Mesenteric fat pad (tissue), 1 donor: ENCODE data around the gene FEN1. TPM values are rescaled to one million over a fixed set of nuclear protein-coding genes. Genes with fewer than 3 reads are reported as not detected.

Source experiments
- DNase-seq: peaks from one replicate; pipeline ENCODE4 v3.0.0-alpha.2; 2020; ENCODE audit warnings: low spot score
- total RNA-seq: library from RNA; stranded (reverse); fragmentation: NEBNext Ultra II Directional; extraction: Animal tissue kit (Norgen Biotek cat#: 25700); gene quantifications from one replicate; pipeline ENCODE4 v1.2.1, GENCODE V29; 2021
- donor health status: DM: yes; HTN: yes; CAD: no.

FEN1 gene
- total RNA-seq, 1 donor from 2014 or later = 8.0 TPM

DNA sequence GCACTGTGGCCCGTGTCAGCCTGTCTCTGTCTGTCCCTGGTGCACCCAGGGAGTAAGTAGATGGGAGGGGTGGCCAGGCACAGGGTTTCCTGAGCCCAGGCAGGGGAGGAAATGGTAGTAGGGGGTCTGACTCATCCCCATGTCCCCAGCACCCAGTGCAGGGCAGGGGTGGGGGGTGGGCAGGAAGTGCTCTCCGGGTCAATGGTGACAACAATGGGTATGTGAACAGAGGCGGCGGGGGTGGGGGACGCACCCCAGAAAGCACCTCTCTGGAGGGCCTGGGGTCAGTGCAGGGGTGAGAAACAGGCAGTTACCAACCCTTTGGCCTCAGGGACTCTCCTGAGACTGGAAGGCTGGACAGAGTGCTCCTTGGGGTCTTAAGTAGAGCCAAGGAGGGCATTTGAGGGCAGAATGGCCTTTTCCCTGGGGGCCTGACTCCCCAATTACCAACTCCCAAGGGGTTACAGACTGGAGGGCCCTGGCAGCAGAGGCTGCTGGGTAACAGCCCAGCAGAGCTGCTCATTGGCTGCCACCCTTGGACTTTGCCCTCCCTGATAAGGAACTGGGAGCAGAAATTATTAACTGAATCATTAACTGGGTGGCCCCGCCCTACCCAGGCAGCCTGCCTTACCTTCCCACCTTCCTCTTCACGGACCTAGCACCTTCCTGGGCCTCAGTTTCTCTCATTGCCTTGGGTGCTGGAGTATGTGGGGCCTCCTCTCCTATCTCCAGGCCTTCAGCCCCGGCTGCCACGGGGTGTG is 36.1 kb upstream of the FEN1 start:
- no peak for DNase-seq

DNA sequence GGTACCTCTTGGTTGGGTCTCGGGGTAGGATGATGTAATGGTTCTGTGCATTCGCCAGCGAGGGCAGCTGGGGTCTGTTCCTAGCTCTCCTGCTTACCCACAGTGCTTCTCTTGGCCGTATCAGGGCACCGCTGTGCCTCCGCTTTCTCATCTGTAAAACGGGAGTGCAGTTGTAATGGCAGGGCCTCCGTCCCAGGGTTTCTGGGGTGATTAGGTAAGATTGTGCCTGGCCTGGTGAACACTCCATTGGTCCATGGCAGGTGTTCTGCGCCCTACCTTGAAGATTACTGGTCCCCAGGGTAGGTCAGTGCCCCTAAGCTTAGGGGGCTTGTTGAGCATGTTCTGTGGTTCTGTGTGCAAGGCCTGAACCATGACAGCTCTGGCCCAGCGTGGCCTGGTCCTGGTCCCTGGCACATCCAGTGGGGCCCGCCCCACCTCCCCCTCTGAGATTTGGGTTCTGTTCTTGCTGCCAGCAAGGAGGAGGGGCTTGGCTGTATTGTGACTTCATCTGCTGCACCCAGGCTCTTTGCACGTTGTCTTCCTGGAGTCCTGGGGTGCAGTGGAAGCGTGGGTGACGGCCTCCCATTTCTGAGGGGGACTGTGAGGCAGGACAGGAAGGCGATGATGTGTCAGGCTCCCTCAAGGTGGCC is 35.4 kb upstream of the FEN1 start:
- DNase-seq = no peak

DNA sequence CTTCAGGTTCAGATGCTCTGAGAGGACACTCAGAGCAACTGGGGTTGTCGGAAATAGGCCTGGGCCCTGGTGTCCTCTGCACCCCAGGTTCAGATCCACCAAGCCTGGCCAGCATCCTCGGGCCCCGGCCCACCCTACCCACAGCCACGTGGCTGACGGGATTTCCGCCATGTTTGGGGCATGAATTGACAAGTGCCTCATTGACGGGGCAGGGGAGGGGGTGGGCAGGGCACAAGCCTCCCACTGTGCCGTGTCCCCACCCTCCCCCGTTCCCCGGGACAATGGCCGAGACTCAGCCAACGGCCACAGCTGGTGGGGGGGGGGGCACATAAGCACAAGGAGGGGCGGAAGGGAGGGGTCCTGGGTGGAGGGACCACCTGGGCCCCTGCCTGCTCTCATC is 31.8 kb upstream of the FEN1 start:
- DNase-seq = no peak

DNA sequence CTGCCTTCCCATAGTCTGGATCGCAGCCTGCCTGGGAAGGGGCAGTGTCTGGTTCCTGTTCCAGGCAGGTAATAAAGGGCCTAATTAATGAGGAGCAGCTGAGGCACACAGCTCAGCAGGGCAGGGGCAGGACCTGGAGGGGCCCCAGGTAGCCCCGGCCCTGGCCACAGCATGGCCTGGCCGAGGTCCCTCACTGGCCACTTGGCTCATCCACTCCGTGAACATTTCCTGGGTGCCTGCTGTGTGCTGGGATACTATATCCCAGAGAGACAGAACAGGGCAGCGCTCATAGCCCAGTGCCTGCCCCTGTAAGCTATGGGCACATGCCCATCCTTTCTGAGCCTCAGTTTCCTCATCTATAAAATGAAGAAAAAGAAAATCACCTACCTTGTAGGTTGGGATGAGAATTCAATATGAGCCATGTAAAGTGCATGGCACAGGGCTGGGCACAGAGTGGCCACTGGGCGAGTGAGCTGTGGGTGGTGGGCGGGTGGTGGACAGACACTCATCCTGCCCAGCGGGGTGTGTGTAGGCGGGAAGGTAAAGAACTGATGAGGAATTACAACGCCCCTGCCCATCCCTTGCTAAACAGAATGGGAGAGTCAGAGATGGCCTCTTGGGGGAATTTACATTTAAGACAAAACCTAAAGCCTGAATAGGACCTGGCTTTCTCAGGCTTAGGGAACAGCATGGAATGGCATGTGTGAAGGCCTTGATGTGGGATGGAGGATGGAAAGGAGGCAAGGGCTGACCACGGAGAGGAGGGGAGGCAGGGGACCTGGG is 31.1 kb upstream of the FEN1 start:
- DNase-seq = no peak

DNA sequence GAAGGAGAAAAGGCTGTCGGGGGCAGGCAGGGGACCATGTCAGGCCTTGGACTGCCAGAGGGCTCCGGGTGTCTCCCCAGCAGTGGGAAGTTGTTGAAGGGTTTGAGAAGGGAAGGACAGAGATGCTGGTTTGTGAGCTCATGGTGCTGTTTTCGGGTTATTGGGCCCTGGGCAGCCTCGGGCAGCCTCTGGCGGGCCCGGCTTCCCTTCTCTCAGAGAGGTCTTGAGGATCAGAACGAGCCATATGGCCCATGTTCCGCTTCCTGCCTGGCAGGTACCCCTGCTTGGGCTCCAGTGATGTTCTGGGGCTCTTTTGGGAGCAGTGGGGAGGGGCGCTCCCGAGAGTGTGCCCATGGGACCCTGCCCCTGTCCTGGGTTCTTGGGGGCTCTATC is 30.5 kb upstream of the FEN1 start:
- no peak for DNase-seq

DNA sequence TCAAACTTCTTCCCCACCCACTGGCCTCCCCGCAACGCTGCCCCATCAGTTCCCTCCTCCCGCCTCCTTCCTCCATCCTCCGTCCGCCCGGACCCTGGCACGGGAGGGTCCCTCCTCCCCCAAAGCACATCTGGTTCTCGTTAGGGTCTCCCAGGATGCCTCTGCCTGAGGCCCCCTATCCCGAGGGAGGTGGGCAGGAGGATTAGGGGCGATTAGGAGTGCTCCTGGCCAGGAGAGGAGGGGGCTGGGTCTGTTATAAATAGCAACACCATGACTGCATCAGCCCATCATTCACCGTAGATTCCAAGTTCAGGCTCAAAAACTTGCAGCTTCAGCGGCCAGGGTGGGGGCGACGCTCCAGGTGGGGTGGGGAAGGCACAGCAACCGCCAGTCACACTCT is 29.9 kb upstream of the FEN1 start:
- DNase-seq = no peak

DNA sequence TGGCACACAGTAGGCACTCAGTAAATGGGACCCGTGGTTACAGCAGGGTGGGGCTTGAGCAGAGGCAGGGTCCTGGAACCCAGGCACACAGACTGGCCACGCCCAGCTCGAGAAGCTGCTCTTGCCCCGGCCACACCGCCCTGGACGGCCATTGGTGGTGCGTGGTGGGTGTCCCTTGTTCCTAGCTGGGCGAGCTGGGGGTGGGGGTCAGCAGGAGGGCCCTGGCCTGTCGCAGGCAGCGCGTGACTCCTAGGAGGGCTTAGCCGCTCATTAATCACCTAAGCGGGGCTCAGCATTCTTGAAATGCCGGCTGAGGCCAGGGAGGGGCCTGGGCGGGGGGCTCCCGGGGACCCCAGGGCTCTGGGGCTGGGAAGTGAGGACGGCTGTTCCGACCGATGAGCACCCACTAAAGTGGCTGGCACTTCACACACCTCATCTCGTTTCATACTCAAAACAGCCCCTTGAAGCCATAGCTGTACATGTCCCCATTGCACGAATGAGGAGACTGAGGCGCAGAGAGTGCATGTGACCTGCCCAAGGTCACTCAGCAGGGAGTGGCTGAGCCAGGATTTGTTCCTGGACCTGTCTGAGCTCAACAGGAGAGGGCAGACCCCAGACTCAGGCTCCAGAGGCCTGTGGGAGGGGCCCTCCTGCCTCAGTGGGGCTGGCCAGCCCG is 28.6 kb upstream of the FEN1 start:
- no peak for DNase-seq

DNA sequence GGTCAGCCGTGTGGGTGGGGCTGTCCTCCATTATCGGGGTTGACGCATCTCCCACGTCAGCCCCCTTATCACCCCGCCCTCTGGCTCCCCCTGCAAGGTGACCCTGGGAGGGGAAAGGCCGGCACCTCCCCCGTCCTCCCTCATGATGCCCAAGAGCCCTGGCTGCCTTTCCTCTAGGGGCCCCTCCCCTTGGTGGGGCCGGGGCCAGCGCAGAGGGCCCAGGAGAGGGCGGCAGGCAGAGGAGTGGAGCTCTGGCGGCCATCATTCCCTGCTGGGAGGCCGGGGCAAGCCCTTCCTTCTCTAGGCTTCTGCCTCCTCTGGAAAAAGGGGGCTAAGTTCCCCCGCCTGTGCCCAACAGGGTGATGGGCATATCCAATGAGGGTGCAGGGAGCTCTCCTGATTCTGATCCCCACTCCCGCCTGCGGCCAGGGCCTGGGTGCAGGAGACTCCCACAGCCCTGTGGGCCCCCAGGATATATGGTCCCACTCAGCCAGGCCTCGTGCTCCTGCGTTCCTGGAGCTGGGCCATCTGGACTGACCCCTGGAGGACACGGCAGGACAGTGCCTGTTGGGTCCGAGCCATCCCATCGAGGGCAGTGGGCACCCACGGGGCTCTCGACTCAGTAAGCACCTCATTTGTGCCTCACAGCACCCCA is 28.0 kb upstream of the FEN1 start:
- DNase-seq = no peak

- no peak for DNase-seq
These were observed 27.0 kb upstream of the FEN1 start for GRCh38 chr11:61765550-61766253.

DNA sequence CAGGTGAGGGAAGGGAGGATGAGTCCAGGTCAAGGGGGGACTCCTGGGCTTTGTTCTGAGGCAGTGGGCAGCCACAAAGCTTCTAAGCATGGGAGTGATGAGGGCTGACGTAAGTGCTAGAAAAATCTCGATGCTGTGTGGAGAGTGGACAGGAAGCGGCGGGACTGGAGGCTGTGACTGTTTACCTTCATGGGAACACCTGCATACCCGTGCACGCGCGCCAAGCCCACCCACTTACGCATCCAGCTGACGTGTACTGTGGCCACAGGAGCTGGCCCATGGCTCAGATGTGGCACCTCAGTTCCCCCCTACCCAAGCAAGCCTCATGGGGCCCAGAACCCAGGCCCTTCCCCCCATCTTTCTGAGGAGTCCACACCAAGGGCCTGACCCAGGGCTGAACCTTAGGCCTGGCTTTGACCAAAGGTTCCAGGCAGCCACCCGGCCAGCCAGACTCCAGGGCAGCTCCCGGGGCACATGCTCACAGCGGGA is 26.3 kb upstream of the FEN1 start:
- no peak for DNase-seq

DNA sequence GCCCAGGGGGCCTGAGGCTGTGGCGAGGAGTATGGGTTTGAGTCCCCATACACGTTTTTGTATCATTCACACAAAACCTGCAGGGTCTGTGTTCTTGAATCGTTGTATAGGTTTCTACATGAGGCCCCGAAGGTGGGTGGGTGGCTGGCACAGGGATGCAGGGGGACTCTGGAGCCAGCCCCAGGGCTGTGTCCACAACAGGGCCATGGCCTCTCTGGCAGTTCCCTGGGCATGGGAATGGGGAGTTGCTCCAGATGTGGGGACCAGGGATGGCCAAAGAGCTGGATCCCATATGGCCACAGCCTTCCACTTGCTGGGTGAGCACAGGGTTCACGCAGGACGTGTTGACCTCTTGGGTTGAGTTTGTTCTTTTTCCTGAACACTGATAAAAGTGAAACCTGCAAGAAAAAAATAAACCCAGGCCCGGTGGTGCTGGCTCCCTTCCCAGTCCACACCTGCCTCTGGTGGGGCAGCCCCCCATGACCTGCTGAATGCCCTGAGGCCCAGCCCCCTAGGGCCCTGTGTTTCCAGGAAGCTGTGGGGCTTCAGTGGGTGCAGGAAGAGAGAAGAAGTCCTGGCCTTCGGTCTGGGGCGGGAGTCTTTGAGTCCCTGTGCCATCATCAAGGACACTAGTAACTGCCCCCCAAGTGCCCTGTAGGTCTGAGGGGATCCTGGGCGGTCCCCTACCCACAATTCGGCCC is 24.2 kb upstream of the FEN1 start:
- DNase-seq = no peak

DNA sequence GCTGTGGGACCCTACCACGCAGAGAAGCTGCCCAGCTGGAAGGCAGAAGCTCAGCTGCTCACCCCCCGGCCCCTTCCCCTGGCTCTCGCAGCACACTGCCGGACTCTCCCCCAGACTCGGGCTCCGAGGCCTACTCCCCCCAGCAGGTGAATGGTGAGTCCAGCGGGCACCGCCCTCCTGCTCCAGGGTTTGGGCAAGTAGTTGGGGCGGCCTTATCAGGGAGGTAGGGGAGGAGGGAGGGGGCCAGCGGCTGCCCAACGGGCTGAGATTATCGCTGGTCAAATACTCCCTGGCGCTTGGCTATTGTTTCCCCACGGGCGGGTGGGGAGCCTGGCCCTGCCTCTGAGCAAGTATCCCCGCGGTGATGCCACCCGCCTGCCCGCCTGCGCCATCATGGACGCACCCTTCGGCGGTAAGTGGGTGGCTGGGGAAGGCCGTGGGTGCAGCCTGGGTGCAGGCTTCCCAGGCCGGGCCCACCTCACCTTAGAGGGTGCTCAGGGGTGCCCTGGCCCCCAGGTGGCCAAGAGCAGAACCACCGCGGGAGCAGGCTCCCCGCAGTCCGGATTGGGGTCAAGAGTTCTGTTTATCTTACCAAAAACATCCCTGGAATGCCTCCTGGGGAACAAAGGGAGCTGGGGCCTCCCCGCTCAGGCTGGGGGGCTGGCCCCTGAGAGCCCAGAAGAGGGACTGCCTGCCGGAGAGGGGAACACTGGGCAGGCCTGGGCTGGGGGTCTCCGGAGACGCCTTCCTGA is 23.4 kb upstream of the FEN1 start:
- DNase-seq = no peak

GRCh38 chr11:61769946-61770683 is 22.6 kb upstream of the FEN1 start:
- DNase-seq = no peak

- no peak for DNase-seq
These were observed 21.4 kb upstream of the FEN1 start for GRCh38 chr11:61771195-61771894.

DNA sequence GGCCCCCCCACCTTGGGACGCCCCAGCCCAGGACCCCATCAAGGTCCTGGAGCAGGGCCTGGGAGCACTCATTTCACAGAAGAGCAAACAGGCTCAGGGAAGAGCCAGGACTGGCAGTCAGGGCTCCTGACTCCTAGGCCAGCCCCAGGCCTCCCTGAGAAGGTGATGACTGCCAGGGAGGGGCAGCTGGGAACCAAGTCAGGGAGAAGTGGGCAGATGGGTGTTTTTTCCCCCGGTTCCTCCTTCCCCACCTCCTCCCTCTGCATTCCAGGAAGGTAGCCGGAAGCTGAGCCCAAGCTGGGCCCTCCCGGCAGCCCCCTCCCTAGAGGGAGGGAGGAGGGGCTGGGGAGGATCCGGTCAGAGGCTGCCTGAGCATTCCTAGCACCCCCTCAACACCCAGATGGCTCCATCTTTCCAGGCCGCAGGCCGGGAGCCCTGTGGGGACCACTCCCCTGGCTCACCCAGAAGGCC is 20.7 kb upstream of the FEN1 start:
- no peak for DNase-seq

DNA sequence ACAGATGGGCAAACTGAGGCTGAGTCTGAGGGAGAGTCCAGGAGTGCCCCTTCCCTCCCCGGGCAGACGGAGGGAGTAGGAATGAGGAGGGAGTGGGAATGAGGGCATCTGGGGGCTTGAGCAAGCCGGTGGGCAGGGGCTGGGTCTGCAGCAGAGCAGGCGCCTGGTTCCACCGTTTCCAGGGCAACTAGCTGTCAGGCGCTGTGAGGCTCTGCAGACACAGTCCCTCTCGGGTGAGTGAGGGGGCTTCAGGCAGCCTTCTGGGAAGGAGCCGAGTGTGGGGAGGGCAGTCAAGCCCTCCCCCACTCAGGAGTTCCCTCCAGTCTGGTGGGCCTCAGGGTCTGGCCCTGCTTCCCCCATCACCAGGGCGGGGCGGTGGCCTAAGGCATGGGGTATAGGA is 19.4 kb upstream of the FEN1 start:
- no peak for DNase-seq

DNA sequence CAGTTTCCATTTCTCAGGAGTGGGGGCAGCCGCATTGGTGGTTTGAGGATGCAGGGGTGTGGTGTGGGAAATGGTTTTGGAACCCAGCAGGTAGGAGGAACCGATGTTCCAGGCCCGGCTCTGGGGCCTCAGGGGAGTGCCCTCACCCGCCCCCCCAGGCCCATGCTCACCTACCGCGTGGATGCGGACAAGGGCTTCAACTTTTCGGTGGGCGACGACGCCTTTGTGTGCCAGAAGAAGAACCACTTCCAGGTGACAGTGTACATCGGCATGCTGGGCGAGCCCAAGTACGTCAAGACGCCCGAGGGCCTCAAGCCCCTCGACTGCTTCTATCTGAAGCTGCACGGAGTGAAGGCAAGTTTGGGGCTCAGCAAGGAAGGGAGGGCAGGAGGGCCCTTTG is 18.9 kb upstream of the FEN1 start:
- DNase-seq = no peak

DNA sequence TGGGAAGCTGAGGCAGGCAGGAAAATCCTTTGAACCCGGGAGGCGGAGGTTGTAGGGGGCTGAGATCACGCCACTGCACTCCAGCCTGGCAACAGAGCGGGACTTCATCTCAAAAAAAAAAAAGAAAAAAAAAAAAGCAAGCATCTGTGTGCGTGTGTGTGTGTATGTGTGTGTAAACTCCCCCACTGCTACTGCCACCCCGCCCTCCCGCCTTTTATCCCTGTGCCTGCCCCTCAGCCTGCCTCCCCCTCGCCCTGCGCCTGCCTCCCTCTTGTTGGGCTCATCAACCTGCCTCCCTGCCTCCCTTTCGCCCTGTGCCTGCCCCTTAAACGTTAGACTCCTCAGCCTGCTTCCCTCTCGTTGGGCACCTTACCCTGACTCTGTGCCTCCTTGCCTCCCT is 18.3 kb upstream of the FEN1 start:
- DNase-seq = no peak
